Epithelial cell of proximal tubule (primary cell): ENCODE results near the gene TRPV6. TPM values are rescaled to one million over a fixed set of nuclear protein-coding genes. Genes with fewer than 3 reads are reported as not detected.

Experiments used
- DNase-seq: peaks from one replicate; pipeline ENCODE4 v3.0.0-alpha.2; 2011; ENCODE audit warnings: low read depth
- H3K4me3 ChIP-seq: 2 replicates; pipeline ENCODE4 v1.5.1; 2011; ENCODE audit warnings: low read depth, mild to moderate bottlenecking, low read length
- CTCF ChIP-seq: conservative IDR thresholded peaks from 2 replicates; pipeline ENCODE4 v1.5.1; 2012; ENCODE audit warnings: low read depth, mild to moderate bottlenecking, low read length
- total RNA-seq: library from RNA; depleted of rRNA; stranded (reverse); fragments of >200 nt; gene quantifications from 2 replicates; pipeline ENCODE4 v1.2.3, GENCODE V29; 2015

The TRPV6 gene
- total RNA-seq, 1 donor from 2014 or later = 0.06 TPM

GRCh38 chr7:142869434-142869833 lies 16.1 kb downstream of the TRPV6 start:
- TF ChIP-seq CTCF = no peak
- DNase-seq = no peak
- H3K4me3 ChIP-seq = no peak overlapping the region

DNA sequence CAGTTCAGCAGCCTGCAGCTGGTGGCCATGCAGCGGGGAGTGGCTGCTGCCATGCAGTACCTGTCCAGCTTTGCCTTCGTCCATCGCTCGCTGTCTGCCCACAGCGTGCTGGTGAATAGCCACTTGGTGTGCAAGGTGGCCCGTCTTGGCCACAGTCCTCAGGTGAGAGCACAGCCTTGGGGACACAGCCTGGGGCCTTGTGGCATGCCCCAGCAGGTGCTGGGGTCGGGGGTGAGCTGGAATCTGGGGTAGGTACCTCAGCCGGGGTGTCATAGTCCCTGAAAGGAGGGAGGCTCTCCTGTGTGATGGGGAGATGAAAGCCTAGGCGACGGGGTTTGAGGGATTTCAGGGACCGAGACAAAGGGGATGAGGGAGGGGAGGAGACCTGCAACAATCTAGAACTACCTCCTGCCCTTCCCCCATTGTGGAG lies 16.5 kb downstream of the TRPV6 start:
- TF ChIP-seq CTCF = no peak

GRCh38 chr7:142868188-142868985 lies 17.2 kb downstream of the TRPV6 start:
- no peak for DNase-seq
- no peak overlapping the region for H3K4me3 ChIP-seq
- TF ChIP-seq CTCF = no peak

More for the DNA sequence above, 16.5 kb downstream of the TRPV6 start:
- DNase-seq = no peak
- H3K4me3 ChIP-seq = no peak overlapping the region

DNA sequence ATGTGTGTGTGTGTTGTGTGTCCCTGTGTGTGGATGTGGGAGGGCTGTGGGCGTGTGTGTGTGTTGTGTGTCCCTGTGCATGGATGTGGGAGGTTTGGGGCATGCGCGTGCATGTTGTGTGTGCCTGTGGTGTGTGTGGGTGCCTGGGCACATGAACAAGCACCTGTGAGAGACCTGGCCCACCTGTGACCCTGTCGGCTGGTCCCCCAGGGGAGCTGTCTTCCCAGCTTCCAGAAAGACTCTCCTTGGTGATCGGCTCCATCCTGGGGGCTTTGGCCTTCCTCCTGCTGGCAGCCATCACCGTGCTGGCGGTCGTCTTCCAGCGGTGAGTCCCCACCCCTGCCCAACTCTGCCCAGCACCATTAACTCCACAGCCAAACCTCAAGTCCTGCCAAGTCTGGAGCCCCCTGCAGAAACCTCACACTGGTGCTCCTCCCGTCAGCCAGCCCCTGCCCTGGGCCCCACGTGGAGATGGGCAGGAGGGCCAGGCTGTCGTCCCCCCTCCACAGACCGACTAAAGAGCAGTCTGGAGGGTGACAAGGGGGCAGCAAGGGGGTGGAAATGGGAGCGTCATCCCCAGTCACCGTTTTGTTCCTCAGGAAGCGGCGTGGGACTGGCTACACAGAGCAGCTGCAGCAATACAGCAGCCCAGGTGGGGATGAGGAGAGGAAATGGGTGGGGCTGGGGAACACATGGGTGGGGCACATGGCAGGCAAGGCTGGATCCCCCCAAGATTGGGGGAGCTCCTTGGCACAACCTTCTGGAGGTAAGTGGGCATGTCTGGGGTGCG lies 18.0 kb downstream of the TRPV6 start:
- DNase-seq = no peak
- no peak overlapping the region for H3K4me3 ChIP-seq
- TF ChIP-seq CTCF = no peak

GRCh38 chr7:142867097-142867378 lies 18.5 kb downstream of the TRPV6 start:
- TF ChIP-seq CTCF = no peak

DNA sequence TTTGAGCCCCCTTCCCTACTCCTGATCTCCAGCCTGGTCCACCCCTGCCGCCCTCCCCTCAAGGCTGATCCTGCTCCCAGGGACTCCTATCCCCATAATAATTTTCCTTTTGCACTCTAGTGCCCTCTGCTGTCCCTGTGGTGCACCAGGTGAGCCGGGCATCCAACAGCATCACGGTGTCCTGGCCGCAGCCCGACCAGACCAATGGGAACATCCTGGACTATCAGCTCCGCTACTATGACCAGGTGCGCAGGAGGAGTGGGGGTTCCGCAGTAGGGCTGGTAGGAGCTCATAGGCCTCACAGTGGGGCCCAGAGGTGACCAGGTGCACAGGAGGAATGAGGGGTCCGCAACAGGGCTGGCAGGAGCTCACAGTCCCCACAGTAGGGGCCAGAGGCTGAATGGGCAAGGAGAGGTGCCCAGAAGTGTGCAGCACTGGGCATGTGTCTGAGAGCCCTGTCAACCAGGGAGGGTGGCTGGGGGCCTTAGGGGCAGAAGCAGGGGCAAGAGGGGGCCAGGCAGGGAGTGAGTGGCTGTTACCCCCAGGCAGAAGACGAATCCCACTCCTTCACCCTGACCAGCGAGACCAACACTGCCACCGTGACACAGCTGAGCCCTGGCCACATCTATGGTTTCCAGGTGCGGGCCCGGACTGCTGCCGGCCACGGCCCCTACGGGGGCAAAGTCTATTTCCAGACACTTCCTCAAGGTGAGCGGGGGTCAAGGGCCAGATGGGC lies 19.0 kb downstream of the TRPV6 start:
- no peak for DNase-seq
- H3K4me3 ChIP-seq = no peak overlapping the region
- TF ChIP-seq CTCF = peak; percentile 74

More at GRCh38 chr7:142867097-142867378, 18.5 kb downstream of the TRPV6 start:
- no peak for DNase-seq
- no peak overlapping the region for H3K4me3 ChIP-seq
